Right lobe of liver (tissue), 6 donors: Measurements from ENCODE around the gene TRIM22. TPM values are rescaled to one million over a fixed set of nuclear protein-coding genes. Genes with fewer than 3 reads are reported as not detected.

Source experiments
- ATAC-seq, 4 donors: fragments of 200-7000 bp; cut with Tn5 transposase; one replicate each; pipeline ENCODE4 v1.9.1; 2020; ENCODE audit warnings: mild to moderate bottlenecking in 4 of 4, moderate library complexity in 4 of 4
- DNase-seq, 3 donors: peaks; one replicate each; pipeline ENCODE4 v3.0.0-alpha.2; 2020
- H3K27ac ChIP-seq, 3 donors: fragments of 200-600 bp; one replicate each; pipeline ENCODE4 v1.8.0; 2022
- H3K27me3 ChIP-seq, 2 donors: fragments of 200-600 bp; one replicate each; pipeline ENCODE4 v1.8.0; 2022
- H3K36me3 ChIP-seq, 4 donors: fragments of 200-600 bp; sonication (generic) in 1 of 4; one replicate each; pipeline versions ENCODE4 v1.5.1 to v1.8.0; 2017 to 2022; ENCODE audit warnings: control low read depth in 1 of 4
- H3K4me1 ChIP-seq, 4 donors: fragments of 200-600 bp; sonication (generic) in 1 of 4; one replicate each; pipeline versions ENCODE4 v1.5.1 to v1.8.0; 2017 to 2022; ENCODE audit warnings: control low read depth in 1 of 4
- H3K4me3 ChIP-seq, 3 donors: fragments of 200-600 bp; one replicate each; pipeline ENCODE4 v1.8.0; 2022
- H3K9me3 ChIP-seq, 4 donors: fragments of 200-600 bp; sonication (generic) in 1 of 4; one replicate each; pipeline versions ENCODE4 v1.5.1 to v1.8.0; 2017 to 2022; ENCODE audit warnings: control low read depth in 1 of 4
- CTCF ChIP-seq, 4 donors: fragments of 200-600 bp in 3 of 4; fragments of 450-650 bp in 1 of 4; IDR thresholded peaks; one replicate each; pipeline versions ENCODE4 v1.5.1 to v1.8.0; 2016 to 2022; ENCODE audit warnings: antibody characterized with exemption in 4 of 4, mild to moderate bottlenecking in 2 of 4
- POLR2A ChIP-seq: fragments of 450-650 bp; IDR thresholded peaks from one replicate; pipeline ENCODE4 v1.6.1; 2017; ENCODE audit warnings: antibody characterized with exemption, mild to moderate bottlenecking
- WGBS: methylation state at CpG from one replicate; pipeline ENCODE4 v1.1.6; 2018; ENCODE audit warnings: low coverage, low lambda C conversion rate; ENCODE audit not compliant: insufficient coverage; ENCODE audit errors: missing lambda C conversion rate; 5-methylcytosine and 5-hydroxymethylcytosine counted together
- intact Hi-C, 2 donors: fragments of 100-400 bp; cut with DNase I; formaldehyde crosslinking; loops; one replicate each; pipeline versions ENCODE4 v1.11.2 to v1.14.1; 2022
- total RNA-seq, 6 experiments: library from RNA; depleted of rRNA in 2 of 6; stranded (reverse); fragments of >200 nt in 2 of 6; fragmentation: NEBNext Ultra II Directional in 3 of 6; extraction: Animal tissue kit (Norgen Biotek cat#: 25700) in 3 of 6; gene quantifications; one replicate each; pipeline versions ENCODE4 v1.1.0 to v1.2.4, GENCODE V29; 2016 to 2023
- donor health status: DM: no; HTN: yes; CAD: no.
- donor health status: DM: no; HTN: no; CAD: no.
- donor health status: DM: no; HTN: no; CAD: no.
- donor health status: DM: no; HTN: yes; CAD: no.
- donor health status: DM: no; HTN: yes; CAD: no.

Gene TRIM22
- total RNA-seq, 6 experiments from 2014 or later: 10.0 to 29.1 (median 13.8) TPM

GRCh38 chr11:5700421-5701054, 10.9 kb downstream of the TRIM22 start:
- 65% methylated on average over 3 of the region's 10 CpGs for WGBS
- H3K27me3 ChIP-seq: no peaks in the 10 kb centered on the region
- ATAC-seq (no peak), DNase-seq (no peak)
- no peak overlapping the region for H3K27ac ChIP-seq
- intact Hi-C loops: no loop called here
- no peak overlapping the region for H3K4me3 ChIP-seq
- H3K4me1 ChIP-seq: no peaks in the 10 kb centered on the region
- H3K9me3 ChIP-seq: no peaks in the 10 kb centered on the region
- TF ChIP-seq CTCF (IDR thresholded peaks at IDR 0.05) (no peak), POLR2A (no peak)
- no peaks in the 10 kb centered on the region for H3K36me3 ChIP-seq

GRCh38 chr11:5701055-5701577, 11.5 kb downstream of the TRIM22 start:
- Histone ChIP-seq H3K4me3 (no peak overlapping the region), H3K4me1 (no peaks in the 10 kb centered on the region), H3K36me3 (no peaks in the 10 kb centered on the region), H3K27me3 (no peaks in the 10 kb centered on the region), H3K9me3 (no peaks in the 10 kb centered on the region), H3K27ac (no peak overlapping the region)
- intact Hi-C loops: no loop called here
- 55% methylated on average over 3 of the region's 3 CpGs for WGBS
- ATAC-seq (no peak), DNase-seq (no peak)
- no peak for TF ChIP-seq POLR2A

DNA sequence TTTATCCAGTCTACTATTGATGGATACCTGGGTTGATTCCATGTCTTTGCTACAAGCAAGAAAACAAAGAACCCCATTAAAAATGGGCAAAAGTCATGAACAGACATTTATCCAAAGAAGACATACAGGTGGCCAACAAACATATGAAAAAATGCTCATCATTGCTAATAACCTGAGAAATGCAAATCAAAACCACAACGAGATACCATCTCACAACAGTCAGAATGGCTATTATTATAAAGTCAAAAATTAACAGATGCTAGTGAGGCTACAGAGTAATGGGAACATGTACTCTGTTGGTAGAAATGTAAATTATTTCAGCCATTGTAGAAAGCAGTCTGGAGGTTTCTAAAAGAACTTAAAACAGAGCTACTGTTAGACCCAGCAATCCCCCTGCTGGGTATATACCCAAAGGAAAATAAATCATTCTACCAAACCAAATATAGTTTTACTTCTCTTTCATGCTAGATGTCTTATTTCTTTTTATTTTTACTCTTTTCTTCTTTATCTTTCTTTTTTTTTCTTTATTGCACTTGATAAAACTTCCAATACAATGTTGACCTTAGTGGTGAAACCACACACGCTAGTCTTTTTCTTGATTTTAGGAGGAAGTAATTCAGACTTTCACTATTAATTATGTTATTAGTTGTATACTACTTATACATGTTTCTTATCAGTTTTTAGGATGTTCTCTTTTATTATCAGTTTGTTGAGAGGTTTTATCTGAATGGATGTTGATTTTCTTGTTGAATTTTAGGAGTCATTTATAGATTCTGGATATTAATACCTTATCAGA, 14.3 kb downstream of the TRIM22 start:
- no peak for TF ChIP-seq POLR2A
- TF ChIP-seq CTCF (IDR thresholded peaks at IDR 0.05): no peak
- H3K9me3 ChIP-seq: no peaks in the 10 kb centered on the region
- H3K27ac ChIP-seq: no peak overlapping the region
- H3K27me3 ChIP-seq: no peaks in the 10 kb centered on the region
- ATAC-seq: no peak
- no peak overlapping the region for H3K4me3 ChIP-seq
- no peaks in the 10 kb centered on the region for H3K4me1 ChIP-seq
- H3K36me3 ChIP-seq: peaks cover 0 to 4% (median under 1%) of the 10 kb centered on the region in 4 donors
- intact Hi-C loops: no loop called here
- no peak for DNase-seq
- 72% methylated on average over 2 of the region's 2 CpGs for WGBS

- ATAC-seq (no peak), DNase-seq (no peak)
- Histone ChIP-seq H3K4me3 (no peak overlapping the region), H3K36me3 (peaks cover 0 to 5% (median 2%) of the 10 kb centered on the region in 4 donors), H3K4me1 (no peaks in the 10 kb centered on the region), H3K27ac (no peak overlapping the region), H3K27me3 (no peaks in the 10 kb centered on the region), H3K9me3 (no peaks in the 10 kb centered on the region)
- intact Hi-C loops: no loop called here
- TF ChIP-seq CTCF (IDR thresholded peaks at IDR 0.05) (no peak), POLR2A (no peak)
- 90% methylated on average over 4 of the region's 4 CpGs for WGBS
Observed at GRCh38 chr11:5705688-5706087, 16.1 kb downstream of the TRIM22 start.

DNA sequence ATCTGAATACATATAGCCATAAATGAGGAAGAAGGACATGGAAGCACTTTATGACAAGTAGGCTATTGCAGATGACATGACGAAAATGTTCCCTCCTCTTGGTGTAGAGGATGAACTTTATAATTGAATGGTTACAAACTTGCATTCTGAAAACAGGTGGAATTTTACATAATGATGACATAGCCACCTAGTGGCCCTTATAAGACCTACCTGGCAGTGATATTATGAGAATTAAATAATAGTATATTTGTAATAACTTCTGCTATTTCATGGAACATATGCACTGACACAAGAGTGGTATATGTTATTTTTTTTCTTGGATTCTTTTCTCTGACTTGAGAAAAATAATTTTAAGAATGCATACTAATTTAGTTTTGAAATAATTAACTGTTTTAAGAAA, 22.9 kb downstream of the TRIM22 start:
- Histone ChIP-seq H3K4me3 (no peak overlapping the region), H3K36me3 (peaks cover 0 to 5% (median 0%) of the 10 kb centered on the region in 4 donors), H3K4me1 (no peaks in the 10 kb centered on the region), H3K9me3 (no peaks in the 10 kb centered on the region), H3K27ac (no peak overlapping the region), H3K27me3 (no peaks in the 10 kb centered on the region)
- DNase-seq: no peak
- WGBS: 27% methylated on average over 1 of the region's 1 CpG
- intact Hi-C loops: no loop called here
- ATAC-seq: peak; percentile 55 to 73 (median 64)
- TF ChIP-seq POLR2A (no peak), CTCF (IDR thresholded peaks at IDR 0.05) (peak; percentile 43 to 59 (median 50))
